Right lobe of liver (tissue), 4 donors: Measurements from ENCODE around the gene MIAT.

Source experiments
- POLR2A ChIP-seq: fragments of 450-650 bp; IDR thresholded peaks from one replicate; pipeline ENCODE4 v1.6.1; 2017; ENCODE audit warnings: antibody characterized with exemption, mild to moderate bottlenecking
- TF ChIP-seq, protein P1 (sequence below), 4 donors: fragments of 200-600 bp in 3 of 4; fragments of 450-650 bp in 1 of 4; IDR thresholded peaks; one replicate each; pipeline versions ENCODE4 v1.5.1 to v1.8.0; 2016 to 2022; ENCODE audit warnings: antibody characterized with exemption in 4 of 4, mild to moderate bottlenecking in 2 of 4
- donor health status: DM: no; HTN: no; CAD: no.
- donor health status: DM: no; HTN: no; CAD: no.
- donor health status: DM: no; HTN: yes; CAD: no.

DNA sequence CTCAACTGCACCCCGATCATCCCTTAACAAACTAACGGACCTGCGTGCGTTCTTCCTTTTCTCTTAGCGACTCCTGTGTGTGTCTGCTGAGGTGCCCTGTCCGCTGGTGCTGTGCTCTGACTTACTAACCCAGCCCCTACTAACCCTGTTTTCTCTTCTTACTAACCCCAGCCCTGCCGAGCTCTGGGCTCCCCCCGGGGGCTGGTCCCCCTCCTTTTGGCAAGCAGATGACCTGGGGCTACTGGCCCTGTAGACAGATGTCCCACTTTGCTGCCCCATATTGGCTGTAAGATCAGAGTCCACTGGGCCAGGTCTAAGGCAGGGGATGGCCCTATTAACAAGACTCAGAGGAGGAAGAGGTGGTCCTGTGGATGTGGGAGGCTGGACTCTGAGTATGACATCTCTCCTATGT is 14.7 kb downstream of the MIAT start:
- TF ChIP-seq, protein P1, sequence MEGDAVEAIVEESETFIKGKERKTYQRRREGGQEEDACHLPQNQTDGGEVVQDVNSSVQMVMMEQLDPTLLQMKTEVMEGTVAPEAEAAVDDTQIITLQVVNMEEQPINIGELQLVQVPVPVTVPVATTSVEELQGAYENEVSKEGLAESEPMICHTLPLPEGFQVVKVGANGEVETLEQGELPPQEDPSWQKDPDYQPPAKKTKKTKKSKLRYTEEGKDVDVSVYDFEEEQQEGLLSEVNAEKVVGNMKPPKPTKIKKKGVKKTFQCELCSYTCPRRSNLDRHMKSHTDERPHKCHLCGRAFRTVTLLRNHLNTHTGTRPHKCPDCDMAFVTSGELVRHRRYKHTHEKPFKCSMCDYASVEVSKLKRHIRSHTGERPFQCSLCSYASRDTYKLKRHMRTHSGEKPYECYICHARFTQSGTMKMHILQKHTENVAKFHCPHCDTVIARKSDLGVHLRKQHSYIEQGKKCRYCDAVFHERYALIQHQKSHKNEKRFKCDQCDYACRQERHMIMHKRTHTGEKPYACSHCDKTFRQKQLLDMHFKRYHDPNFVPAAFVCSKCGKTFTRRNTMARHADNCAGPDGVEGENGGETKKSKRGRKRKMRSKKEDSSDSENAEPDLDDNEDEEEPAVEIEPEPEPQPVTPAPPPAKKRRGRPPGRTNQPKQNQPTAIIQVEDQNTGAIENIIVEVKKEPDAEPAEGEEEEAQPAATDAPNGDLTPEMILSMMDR (IDR thresholded peaks at IDR 0.05), result no peak
- no peak for TF ChIP-seq POLR2A
